ENCODE results near the gene CES5A. TPM values are rescaled to one million over a fixed set of nuclear protein-coding genes. Genes with fewer than 3 reads are reported as not detected.
"Not testable (repeated sequence)": the region's sequence is repeated elsewhere in the genome, so short reads cannot be mapped to it uniquely, and the experiment has no call there.

CES5A gene
- polyA plus RNA-seq, 1 donor = not detected

DNA sequence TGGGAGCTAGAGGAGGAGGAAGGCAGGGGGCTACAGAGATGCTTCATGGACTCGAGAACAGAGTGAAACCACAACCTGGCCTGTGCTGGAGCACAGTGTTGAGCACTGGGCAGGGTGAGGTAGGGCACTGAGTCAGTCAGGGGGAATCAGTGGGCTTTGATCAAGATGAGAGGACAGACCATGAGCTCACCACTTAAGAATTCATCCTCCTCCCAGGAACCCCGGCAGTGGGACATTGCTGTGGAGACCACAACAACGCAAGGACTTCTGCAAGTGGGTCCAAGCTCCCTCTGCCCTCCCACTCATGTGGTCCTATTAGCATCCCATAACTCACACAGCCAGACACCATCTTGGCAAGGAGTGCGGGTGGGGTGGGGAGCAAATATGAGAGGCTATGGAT lies 1.7 kb upstream of the CES5A start:
- no peak for DNase-seq

DNA sequence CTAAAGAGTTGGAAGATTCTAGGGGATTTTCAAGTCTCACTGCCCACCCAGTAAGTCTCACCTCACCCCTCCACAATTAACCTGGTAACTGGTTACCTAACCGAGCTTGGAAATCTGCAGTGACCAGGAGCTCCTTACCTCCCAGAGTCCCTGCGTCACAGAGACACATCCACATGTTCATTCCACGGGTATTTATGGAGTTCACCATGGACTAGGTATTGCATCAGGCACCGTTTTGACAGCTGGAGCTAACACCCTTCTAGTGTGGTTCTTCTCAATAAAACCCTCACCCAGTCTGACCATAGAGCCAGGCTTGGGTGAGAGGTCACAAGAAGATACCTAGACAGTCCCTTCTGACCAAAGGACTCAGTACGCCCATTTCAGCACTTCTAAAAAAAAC lies 2.1 kb downstream of the CES5A start:
- no peak for DNase-seq

DNA sequence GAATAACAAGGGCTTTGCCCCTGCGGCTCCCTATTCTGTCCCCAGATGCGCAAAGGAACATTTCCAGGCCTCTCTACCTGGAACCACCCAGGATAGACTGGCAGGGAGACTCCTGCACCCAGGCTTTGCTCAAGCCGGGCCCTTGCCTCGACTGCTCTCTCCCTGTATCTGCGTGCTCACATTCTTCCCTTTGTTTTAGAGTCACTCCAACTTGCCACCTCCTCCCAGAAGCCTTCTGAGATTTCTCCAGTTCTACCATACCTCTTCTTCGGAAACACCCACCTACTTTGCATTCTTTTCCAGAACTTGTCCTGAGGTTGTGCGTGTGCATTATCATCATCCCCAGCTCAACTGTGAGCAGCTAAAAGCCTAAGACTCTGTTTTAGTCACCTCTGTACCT lies 3.0 kb downstream of the CES5A start:
- DNase-seq = no peak

DNA sequence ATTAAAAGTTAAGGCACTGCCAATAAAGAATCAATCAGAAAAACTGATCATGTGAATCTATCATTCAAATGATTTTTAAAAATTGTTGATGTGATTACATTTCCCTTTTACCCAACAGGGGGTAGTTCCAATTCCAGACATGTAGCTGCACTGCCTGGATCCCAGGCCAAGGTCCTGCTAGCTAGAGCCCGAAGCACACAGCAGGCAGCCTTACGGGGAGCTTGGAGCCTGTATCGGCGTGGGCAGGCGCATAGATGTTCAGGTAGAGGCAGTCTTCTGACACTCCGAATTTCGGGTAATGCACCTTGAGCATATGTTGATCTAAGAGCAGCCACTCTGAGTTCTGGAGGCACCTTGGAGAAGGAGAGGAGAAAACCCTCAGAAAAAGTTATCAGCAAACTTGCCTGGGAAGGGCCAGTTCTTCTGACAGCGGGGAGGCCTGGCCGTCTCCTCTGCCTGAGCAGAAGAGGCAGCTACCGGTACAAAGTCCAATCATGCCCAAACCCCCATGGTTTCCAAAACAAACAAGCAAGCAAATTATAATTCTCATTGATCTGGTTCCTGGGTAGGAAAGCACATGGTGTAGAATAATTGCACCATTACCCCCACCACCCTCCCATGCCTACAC lies 3.6 kb downstream of the CES5A start:
- DNase-seq = no peak

DNA sequence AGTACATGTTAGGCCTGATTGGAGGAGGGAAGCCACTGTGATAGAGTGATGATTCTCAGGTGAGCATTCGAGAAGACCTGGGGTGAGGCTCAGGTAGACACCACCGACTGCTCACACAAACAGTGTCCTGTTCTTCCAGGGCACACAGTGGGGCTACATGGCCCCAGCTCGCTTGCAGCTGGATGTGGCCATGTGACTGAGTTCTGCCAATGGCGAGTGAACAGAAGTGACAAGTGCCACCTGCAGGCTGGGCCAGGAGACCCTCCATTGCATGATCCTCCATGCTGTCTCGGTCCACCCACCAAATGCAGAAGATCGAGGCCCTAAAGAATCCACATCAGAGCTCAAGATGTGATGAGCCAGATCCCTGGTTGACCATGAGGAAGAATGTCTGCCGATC lies 6.2 kb downstream of the CES5A start:
- no peak for DNase-seq

DNA sequence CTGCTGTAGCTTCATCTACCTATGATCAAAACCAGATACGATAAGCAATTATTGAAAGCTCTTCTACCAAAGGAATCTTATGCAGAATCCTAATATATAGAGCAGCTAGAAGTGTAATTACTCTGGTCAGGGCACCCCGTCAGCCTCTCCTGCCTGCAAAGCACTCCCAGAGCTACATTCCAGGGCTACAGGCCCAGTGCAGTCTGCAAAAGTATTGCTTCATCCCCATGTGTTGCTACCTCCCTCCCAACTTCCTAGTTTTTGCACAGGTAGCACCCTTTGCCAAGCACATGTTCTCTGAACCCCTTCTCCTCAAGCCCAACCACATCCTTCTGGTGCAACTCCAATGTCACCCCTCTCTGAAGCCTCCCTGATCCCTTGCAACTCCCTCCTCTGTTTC lies 7.0 kb downstream of the CES5A start:
- no peak for DNase-seq

DNA sequence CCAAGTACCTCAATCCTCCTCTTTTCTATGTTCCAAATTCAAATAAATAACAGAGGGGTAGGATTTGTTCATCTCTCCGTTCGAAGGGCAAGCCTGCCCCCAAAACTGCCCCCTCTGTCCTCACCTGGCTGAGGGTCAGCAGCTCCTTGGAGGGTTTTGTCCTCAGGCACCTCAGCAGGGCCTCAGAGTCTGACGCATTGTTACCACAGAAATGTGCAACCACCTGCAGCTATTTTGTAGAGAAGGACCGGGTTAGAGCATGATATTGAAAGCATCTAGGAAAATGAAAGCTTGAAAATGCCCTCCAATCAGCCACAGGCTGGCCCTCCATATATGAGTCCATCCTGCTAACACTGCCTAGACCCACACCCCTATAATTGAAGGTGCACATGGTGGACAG lies 13.9 kb downstream of the CES5A start:
- DNase-seq = no peak

DNA sequence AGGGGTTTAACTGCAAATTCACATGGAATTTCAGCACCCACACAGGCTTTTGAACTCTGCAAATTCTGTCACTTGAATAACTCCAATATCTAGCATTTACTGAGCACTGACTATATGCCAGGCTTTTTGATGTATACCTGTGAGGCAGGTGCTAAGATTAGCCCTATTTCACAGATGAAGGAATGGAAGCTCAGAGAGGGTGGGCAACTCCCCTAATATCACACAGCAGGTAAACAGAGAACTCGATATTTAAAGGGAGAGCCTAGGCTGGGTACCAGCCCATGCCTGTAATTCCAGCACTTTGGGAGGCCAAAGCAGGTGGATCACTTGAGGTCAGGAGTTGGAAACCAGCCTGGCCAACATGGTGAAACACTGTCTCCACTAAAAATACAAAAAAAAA lies 17.5 kb downstream of the CES5A start:
- not testable (repeated sequence) for DNase-seq

DNA sequence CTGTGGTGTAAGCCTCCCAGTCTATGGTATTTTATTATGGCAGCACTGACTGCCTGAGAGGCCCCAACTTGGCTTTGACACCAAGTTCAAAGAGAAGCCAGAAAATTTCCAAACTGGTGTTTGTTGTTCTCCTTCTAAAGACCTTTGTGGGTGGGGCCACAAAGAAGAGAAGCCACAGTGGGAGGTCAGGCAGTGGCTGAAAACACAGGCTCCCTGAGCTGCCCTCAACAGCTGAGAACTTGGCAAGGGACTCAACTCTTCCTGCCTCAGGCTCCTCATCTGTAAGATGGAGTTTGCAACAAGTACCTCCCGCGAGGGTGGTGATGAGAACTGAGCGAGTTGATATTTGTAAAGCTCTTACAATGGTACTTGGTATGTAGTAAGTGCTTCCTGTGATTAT lies 18.2 kb downstream of the CES5A start:
- no peak for DNase-seq

DNA sequence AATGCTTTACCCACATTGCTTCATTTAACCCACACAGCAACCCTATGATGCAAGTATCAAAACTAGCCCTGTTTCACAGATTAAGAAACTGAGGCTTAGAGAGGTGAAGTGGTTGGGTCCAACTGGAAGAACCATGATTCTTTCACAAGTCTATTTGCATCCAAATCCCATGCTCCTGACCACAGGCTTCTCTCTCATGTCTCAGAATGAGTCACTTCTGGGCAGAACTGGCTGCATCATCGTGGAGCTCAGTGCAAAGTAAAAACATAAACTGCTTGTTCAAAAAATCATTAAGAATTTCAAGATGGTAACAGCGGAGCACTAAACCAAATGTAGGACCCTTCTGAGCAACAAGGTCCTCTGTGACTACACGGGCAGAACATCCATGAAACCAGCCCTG lies 22.1 kb downstream of the CES5A start:
- no peak for DNase-seq

DNA sequence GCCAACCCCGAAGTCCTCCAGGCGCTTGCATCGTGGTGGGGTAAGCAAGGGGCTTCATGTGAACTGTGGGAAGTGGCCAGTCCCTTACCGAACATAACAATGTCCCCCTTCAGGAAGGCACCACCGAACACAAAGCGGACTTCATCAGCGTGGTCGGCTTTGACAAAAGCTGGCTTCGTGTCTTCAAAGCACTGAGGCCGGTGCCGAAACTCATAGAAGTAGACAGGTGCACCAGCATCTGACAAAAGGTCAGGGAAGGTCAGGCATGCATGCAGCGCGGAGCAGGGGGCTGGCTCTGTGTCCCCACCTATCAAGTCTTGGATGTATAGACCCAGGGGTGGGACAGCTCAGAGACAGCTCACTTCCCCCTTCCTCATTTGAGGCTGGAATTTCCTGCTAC lies 25.6 kb downstream of the CES5A start:
- DNase-seq = no peak

DNA sequence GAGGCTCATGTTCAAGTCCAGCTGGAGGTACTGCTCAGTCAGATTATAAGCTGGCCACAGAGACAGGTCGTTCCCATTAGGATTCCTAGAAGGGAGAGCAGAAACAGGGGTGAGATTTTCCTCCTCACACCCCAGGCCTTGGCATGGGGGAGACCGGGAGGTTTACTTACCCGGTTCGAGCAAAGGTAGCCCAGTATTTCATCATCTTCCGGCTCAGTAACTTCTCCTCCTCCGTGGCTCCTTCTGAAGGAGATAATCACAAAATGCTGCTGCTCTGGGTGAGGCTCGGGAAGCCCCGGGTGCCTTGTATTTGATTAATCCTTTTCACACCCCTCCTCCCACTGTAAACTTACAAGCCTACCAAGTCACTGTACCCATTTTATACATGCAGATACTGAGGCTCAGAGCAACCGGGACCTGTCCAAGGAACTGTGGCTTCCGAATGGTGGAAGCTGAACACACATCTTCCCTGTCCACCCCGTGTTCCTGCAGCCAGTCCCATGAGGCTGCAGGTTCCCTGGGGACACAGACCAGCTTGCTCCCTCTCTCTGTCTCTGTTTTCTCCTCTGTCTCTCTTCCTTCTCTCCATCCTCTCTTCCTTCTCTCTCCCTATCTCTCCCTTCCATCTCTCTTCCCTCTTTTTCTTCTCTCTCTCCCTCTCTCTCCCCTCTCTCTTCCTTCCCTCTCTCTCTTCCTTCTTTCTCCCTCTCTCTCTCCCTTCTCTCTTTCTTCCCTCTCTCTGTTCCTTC lies 28.4 kb downstream of the CES5A start:
- DNase-seq = no peak

DNA sequence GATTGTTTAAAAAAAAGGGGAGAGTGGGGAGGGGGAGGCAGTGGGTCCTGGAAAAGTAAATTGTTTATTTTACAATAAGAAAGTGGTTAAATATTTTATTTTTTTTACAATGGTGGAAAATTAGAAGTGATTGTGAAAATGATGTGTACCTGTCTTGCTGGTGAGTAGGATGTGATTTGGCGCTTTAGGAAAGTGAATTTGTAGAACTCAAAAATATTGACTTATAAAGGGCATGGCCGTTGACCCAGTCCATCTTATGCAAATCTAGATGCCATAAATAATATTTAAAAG lies 32.1 kb downstream of the CES5A start:
- no peak for DNase-seq

DNA sequence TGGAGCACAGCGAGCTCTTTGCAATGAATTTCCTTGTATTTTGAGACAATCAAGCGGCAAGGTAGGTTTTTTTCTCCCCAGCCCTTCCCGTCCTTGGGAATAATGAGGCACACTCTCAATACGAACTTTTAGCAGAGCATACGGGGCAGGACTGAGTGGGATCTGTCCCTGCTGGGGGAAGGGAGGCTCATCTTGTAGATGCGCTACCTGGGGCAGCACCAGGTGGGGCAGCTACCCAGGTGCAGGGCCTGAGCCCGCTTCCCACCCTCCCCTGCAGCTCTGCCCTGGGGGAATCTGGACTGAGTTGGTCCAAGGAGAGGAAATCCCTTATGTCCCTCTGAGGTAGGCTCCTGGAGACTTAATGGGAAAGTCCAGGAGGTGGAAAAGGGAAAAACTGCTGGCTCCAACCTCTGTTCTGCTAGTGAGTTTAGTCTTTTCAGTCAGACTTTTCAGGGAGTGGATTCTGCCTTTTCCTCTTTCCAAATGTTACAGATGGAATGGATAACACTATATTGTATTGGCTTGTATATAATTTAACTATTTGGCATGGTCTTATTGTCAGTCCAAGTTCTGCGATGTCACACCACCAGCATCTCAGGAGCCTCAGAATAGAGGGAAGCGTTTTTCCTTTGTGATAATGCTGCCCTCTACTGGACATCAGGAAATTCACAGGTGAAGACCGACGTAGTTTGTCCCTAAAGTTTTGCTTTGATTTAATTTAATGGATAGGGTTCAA lies 32.6 kb downstream of the CES5A start:
- peak; percentile 43 for DNase-seq

DNA sequence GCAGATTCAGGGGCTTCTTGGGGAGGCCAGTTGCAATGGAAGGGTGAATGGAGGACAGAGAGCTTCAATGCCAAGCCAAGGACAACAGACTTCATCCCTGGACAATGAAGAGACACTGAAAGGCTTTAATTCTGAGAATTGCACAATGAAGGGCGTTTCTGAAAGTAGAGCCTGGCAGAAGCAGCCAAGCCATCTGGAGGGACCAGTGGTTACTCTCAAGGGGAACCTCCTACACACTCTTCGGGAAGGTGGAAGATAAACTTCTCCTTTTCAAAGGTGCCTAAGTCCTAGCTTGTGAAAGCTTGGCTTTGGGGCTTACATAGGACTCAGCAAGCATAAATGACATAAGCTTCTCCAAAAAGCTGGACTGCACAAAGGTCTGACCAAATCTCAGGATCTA lies 36.1 kb downstream of the CES5A start:
- no peak for DNase-seq

DNA sequence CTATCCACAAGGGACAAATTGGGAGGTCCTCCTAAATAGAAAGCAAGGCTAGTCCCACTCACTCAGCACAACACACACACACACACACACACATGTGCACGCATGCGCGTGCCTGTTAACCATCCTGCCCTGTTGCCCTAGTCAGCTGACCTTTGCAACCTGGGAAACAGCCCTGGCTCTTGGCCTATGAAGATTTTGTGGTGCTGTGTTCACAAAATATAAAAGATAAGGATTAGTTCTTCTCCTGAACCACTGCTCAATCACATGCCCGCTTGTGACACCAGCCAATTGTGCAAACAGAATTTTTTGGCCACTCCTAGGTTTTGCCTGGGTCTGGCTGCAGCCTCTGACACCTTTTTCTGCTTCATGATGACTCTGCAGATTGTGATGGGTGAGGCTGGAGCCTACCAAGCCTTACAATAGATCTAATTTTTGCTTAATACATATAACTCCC lies 39.0 kb downstream of the CES5A start:
- DNase-seq = no peak

DNA sequence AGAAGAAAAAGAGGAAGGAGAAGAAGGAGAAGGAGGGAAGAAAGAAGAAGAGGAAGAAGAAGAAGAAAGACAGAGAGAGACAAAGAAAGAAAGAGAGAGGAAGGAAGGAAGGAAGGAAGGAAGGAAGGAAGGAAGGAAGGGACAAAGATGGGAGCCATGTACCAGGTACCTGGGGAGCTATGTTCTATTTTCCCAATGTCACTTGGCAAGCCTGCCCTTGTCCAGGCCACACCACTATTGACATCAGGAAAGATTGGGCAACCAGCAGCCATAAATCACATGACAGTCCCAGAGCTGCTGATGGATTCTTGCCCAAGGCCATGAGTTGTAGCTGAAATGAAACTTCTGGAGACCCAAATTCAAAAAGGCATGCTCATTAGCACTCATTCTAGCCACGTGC lies 39.6 kb downstream of the CES5A start:
- no peak for DNase-seq

DNA sequence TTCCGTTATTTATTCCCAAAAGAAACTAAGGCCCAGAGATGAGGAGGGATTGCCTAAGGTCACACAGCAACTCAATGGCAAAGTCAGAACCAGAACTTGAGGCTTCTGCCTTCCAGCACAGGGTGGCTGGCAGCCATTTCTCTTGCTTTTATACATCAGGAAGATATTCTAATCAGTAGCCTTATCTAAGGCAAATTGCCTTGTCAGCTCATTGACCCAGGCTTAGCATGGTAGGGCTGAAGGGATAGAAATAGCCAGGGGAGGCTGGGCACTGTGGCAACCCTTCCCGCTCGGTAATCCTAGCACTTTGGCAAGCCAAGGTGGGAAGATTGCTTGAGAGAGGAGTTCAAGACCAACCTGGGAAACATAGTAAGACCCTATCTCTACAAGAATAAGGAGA lies 40.0 kb downstream of the CES5A start:
- DNase-seq = not testable (repeated sequence)

DNA sequence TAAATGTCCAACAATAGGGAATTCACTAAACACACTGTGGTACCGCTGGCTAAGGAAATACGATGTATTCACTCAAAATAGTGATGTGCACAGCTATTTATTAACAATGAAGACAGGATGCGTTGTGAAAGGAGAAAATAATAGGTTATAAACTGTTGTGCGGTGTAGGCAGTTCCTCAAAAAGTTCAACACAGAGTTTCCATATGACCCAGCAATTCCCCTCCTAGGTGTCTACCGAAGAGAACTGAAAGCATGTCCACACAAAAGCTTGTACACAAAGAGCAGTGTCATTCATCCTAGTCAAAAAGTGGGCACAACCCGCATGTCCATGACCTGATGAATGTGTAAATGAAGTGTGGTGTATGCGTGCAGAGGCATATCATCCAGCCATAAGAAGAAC lies 41.1 kb downstream of the CES5A start:
- no peak for DNase-seq

DNA sequence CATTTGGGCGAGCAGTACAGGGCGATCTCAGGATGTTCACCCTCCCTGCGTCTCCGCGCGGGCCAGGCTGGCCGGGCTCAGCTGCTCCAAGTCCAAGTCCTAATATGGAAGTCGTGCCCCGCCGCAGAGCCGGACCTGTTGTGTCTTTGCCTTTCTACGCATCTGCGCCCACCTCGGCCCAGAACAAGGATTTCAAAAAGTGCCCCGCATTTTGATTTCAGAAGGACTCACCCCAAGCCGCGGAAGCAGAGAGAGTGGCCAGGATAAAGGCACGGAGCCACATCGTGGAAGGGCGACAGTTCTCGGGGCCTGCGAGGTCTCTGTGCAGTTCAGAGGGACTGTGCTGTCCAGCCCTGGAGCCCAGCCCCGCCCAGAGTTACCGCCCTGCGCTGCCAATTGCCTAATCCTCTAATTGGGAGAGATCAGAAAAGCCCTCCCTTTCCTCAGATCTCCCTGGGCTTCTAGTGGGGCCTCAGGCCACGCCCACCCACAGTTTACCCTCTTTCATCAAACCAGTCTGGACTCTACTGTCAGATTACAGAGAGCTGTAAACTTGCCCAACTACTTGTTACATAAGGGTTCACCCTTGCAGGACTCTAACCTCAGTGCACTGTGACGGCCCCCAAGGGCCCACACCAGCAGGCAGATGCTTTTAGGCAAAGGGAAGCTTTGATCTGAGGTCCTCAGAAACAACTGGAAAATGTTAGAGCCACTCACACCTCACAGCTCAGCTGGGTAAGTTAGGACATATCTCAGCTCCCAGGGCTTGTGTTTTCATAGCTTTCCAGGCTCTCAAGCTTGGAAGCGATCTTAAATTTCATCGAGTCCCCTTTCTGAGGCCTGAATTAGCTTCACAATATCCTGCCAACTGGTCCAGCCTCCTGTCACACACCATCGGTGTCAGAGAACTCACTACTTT lies 42.1 kb downstream of the CES5A start, which contains the start of gene CES1:
TSS of gene CES1 (minus strand) at position 324 of the 919 bp plus-strand sequence. CDS start at position 283, 41 bp downstream.
- DNase-seq = no peak

DNA sequence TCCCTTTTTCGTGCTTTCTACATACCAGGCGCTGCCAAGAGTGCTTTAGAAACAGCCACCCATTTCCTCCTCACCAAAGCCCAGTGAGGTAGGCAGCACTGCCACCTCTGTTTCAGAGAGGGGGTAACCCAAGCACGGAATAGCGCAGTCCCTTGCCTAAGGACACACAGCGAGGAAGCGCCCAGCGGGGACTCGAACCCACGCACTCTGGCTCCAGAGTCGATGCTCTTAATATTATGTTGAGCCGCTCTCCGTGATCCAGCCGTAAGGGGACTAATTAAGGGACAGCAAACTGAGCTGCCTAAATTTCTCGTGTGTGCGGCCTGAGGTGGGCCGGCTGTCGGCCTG lies 42.8 kb downstream of the CES5A start:
- DNase-seq = no peak

DNA sequence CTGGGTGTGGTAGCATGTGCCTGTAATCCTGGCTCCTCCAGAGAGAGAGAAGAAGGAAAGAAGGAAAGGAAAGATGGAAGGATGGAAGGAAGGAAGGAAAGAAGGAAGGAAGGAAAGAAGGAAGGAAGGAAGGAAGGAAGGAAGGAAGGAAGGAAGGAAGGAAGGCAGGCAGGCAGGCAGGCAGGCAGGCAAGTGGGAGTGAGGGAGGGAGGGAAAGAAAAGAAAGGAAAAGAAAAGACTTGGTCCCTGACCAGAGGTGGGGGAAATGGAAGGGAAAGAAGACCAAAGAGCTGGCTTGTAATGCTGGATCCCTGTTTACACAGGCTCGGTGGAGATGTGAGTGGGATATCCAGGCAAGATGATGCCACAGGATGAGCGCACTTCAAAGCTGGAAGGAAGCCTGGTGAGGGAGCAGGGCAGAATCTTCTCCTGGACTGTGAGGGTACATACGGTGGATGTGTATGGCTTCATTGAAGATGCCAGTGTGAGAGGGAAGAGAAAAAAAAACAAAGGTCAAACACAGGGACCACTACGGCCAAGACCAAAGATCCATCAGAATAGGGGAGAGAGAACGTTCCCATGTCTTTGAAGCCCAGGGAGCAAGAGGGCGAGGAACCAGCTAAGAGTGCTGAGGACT lies 44.4 kb downstream of the CES5A start:
- no peak for DNase-seq
